Upper lobe of right lung (tissue), 1 donor: Measurements from ENCODE around the gene UGGT2. TPM values are rescaled to one million over a fixed set of nuclear protein-coding genes. Genes with fewer than 3 reads are reported as not detected.

Source experiments
- ATAC-seq: fragments of 200-7000 bp; cut with Tn5 transposase; one replicate; pipeline ENCODE4 v1.9.1; 2020; ENCODE audit warnings: mild to moderate bottlenecking, moderate library complexity
- DNase-seq: peaks from one replicate; pipeline ENCODE4 v3.0.0-alpha.2; 2020
- H3K27ac ChIP-seq: fragments of 200-600 bp; one replicate; pipeline ENCODE4 v1.8.0; 2022
- H3K27me3 ChIP-seq: fragments of 200-600 bp; one replicate; pipeline ENCODE4 v1.8.0; 2022; ENCODE audit warnings: mild to moderate bottlenecking
- H3K36me3 ChIP-seq: fragments of 200-600 bp; one replicate; pipeline ENCODE4 v1.8.0; 2022
- H3K4me1 ChIP-seq: fragments of 200-600 bp; one replicate; pipeline ENCODE4 v1.8.0; 2022
- H3K4me3 ChIP-seq: fragments of 200-600 bp; one replicate; pipeline ENCODE4 v1.8.0; 2022; ENCODE audit warnings: mild to moderate bottlenecking
- H3K9me3 ChIP-seq: fragments of 200-600 bp; one replicate; pipeline ENCODE4 v1.8.0; 2022
- CTCF ChIP-seq: fragments of 200-600 bp; IDR thresholded peaks from one replicate; pipeline ENCODE4 v1.8.0; 2022; ENCODE audit warnings: antibody characterized with exemption
- intact Hi-C: fragments of 100-400 bp; cut with DNase I; formaldehyde crosslinking; loops from one replicate; pipeline ENCODE4 v1.11.0; 2022
- total RNA-seq: library from RNA; stranded (reverse); fragmentation: NEBNext Ultra II Directional; extraction: Animal tissue kit (Norgen Biotek cat#: 25700); gene quantifications from one replicate; pipeline ENCODE4 v1.2.1, GENCODE V29; 2021
- donor health status: DM: no; HTN: yes; CAD: no; lungs with severe emphysema.

The UGGT2 gene
- total RNA-seq, 1 donor from 2014 or later = 21.7 TPM

GRCh38 chr13:95874286-95874685, 178.9 kb downstream of the UGGT2 start:
- intact Hi-C loops = no loop called here
- Histone ChIP-seq H3K36me3 (peaks cover 8% of the 10 kb centered on the region), H3K9me3 (no peaks in the 10 kb centered on the region), H3K4me3 (no peak overlapping the region), H3K27me3 (no peaks in the 10 kb centered on the region), H3K27ac (no peak overlapping the region), H3K4me1 (no peaks in the 10 kb centered on the region)
- ATAC-seq = no peak
- DNase-seq = no peak
- TF ChIP-seq CTCF = no peak

GRCh38 chr13:95870421-95870820, 182.8 kb downstream of the UGGT2 start:
- no peaks in the 10 kb centered on the region for H3K36me3 ChIP-seq
- no peaks in the 10 kb centered on the region for H3K9me3 ChIP-seq
- no peaks in the 10 kb centered on the region for H3K27me3 ChIP-seq
- intact Hi-C loops = no loop called here
- no peaks in the 10 kb centered on the region for H3K4me1 ChIP-seq
- TF ChIP-seq CTCF = no peak
- no peak for DNase-seq
- H3K4me3 ChIP-seq = no peak overlapping the region
- ATAC-seq = no peak
- H3K27ac ChIP-seq = no peak overlapping the region

GRCh38 chr13:95865080-95865615, 188.1 kb downstream of the UGGT2 start:
- no peak for TF ChIP-seq CTCF
- ATAC-seq (no peak), DNase-seq (no peak)
- Histone ChIP-seq H3K36me3 (no peaks in the 10 kb centered on the region), H3K9me3 (no peaks in the 10 kb centered on the region), H3K27ac (no peak overlapping the region), H3K27me3 (no peaks in the 10 kb centered on the region), H3K4me1 (no peaks in the 10 kb centered on the region), H3K4me3 (no peak overlapping the region)
- intact Hi-C loops = no loop called here

GRCh38 chr13:95862408-95862807, 190.8 kb downstream of the UGGT2 start:
- intact Hi-C loops = no loop called here
- no peaks in the 10 kb centered on the region for H3K9me3 ChIP-seq
- DNase-seq (no peak), ATAC-seq (no peak)
- H3K4me1 ChIP-seq = peaks cover 7% of the 10 kb centered on the region
- no peak for TF ChIP-seq CTCF
- no peak overlapping the region for H3K4me3 ChIP-seq
- H3K27ac ChIP-seq = no peak overlapping the region
- no peaks in the 10 kb centered on the region for H3K27me3 ChIP-seq
- H3K36me3 ChIP-seq = no peaks in the 10 kb centered on the region

GRCh38 chr13:95861296-95861695, 191.9 kb downstream of the UGGT2 start:
- intact Hi-C loops = no loop called here
- no peak overlapping the region for H3K27ac ChIP-seq
- no peaks in the 10 kb centered on the region for H3K27me3 ChIP-seq
- no peaks in the 10 kb centered on the region for H3K36me3 ChIP-seq
- H3K4me1 ChIP-seq = peaks cover 7% of the 10 kb centered on the region
- DNase-seq (no peak), ATAC-seq (no peak)
- no peak for TF ChIP-seq CTCF
- H3K9me3 ChIP-seq = no peaks in the 10 kb centered on the region
- no peak overlapping the region for H3K4me3 ChIP-seq
